SK-N-MC (cell line): Measurements from ENCODE around the gene CENPN.

Experiments used
- EZH2 ChIP-seq: fragments of 200-600 bp; sonication (generic); IDR thresholded peaks from one replicate; pipeline ENCODE4 v1.6.1; 2017; ENCODE audit warnings: antibody characterized with exemption
- POLR2AphosphoS5 ChIP-seq: IDR thresholded peaks from 2 replicates; pipeline ENCODE4 v1.6.1; 2012; ENCODE audit warnings: mild to moderate bottlenecking, low read depth, low read length, borderline replicate concordance

- TF ChIP-seq POLR2AphosphoS5 (no peak), EZH2 (no peak)
Measured at GRCh38 chr16:80990978-80991377, 16.0 kb upstream of the CENPN start.
